GM23338 (cell line): ENCODE measurements around the gene CD38. TPM values are rescaled to one million over a fixed set of nuclear protein-coding genes. Genes with fewer than 3 reads are reported as not detected.

Source experiments
- ATAC-seq: fragments of 200-7000 bp; cut with Tn5 transposase; 3 replicates; pipeline ENCODE4 v1.9.1; 2020
- DNase-seq: peaks from one replicate; pipeline ENCODE4 v3.0.0-alpha.2; 2015; ENCODE audit warnings: low spot score
- H2AFZ ChIP-seq: fragments of 200-600 bp; sonication (generic); 2 replicates; pipeline ENCODE4 v1.8.0; 2016; ENCODE audit warnings: antibody characterized with exemption, mild to moderate bottlenecking, moderate library complexity
- H3F3A ChIP-seq: fragments of 200-600 bp; sonication (generic); replicated peaks from 2 replicates; pipeline ENCODE4 v1.8.0; 2017; ENCODE audit warnings: antibody characterized with exemption, mixed run types, low read depth
- H3K27ac ChIP-seq: fragments of 200-600 bp; sonication (generic); 2 replicates; pipeline ENCODE4 v1.6.1; 2016; ENCODE audit warnings: low read depth
- H3K27me3 ChIP-seq: fragments of 200-600 bp; sonication (generic); 2 replicates; pipeline ENCODE4 v1.8.0; 2016; ENCODE audit warnings: mild to moderate bottlenecking, mixed run types, moderate library complexity; ENCODE audit not compliant: insufficient read depth
- H3K36me3 ChIP-seq: fragments of 200-600 bp; sonication (generic); 2 replicates; pipeline ENCODE4 v1.8.0; 2016; ENCODE audit warnings: mild to moderate bottlenecking; ENCODE audit not compliant: insufficient read depth
- H3K4me1 ChIP-seq: fragments of 200-600 bp; sonication (generic); 2 replicates; pipeline ENCODE4 v1.8.0; 2016; ENCODE audit warnings: mild to moderate bottlenecking, moderate library complexity; ENCODE audit not compliant: insufficient read depth
- H3K4me2 ChIP-seq: fragments of 200-600 bp; sonication (generic); 2 replicates; pipeline ENCODE4 v1.7.1; 2017; ENCODE audit warnings: mixed run types
- H3K4me3 ChIP-seq: fragments of 200-600 bp; sonication (generic); 2 replicates; pipeline ENCODE4 v1.6.1; 2016; ENCODE audit warnings: mixed run types
- H3K79me2 ChIP-seq: fragments of 200-600 bp; sonication (generic); replicated peaks from 2 replicates; pipeline ENCODE4 v1.8.0; 2017; ENCODE audit warnings: mild to moderate bottlenecking; ENCODE audit not compliant: insufficient read depth
- H3K9me2 ChIP-seq: fragments of 200-600 bp; sonication (generic); 2 replicates; pipeline ENCODE4 v1.8.0; 2017; ENCODE audit not compliant: insufficient read depth
- H4K20me1 ChIP-seq: fragments of 200-600 bp; sonication (generic); replicated peaks from 2 replicates; pipeline ENCODE4 v1.8.0; 2017; ENCODE audit warnings: mild to moderate bottlenecking; ENCODE audit not compliant: insufficient read depth
- H3K27ac Mint-ChIP-seq: 2 replicates; pipeline ENCODE4 v1.8.0; 2020; ENCODE audit warnings: inconsistent platforms, mild to moderate bottlenecking, moderate library complexity, mixed read lengths
- H3K27me3 Mint-ChIP-seq: 3 replicates; pipeline ENCODE4 v1.8.0; 2022; ENCODE audit warnings: low read depth, mild to moderate bottlenecking, moderate library complexity, mixed read lengths, inconsistent platforms; ENCODE audit not compliant: insufficient read depth, poor library complexity
- H3K36me3 Mint-ChIP-seq: 3 replicates; pipeline ENCODE4 v1.8.0; 2021; ENCODE audit warnings: low read depth, mild to moderate bottlenecking, inconsistent platforms, moderate library complexity, mixed read lengths
- H3K4me1 Mint-ChIP-seq: 3 replicates; pipeline ENCODE4 v1.8.0; 2020; ENCODE audit warnings: mild to moderate bottlenecking, inconsistent platforms, mixed read lengths
- H3K4me3 Mint-ChIP-seq: 3 replicates; pipeline ENCODE4 v1.8.0; 2021; ENCODE audit warnings: moderate library complexity, mild to moderate bottlenecking, inconsistent platforms, mixed read lengths
- H3K9me3 Mint-ChIP-seq: 3 replicates; pipeline ENCODE4 v1.8.0; 2020; ENCODE audit warnings: moderate library complexity, mild to moderate bottlenecking, inconsistent platforms, mixed read lengths
- CREB1 ChIP-seq: fragments of 250-450 bp; sonication (Bioruptor Pico); IDR thresholded peaks from 2 replicates; pipeline ENCODE4 v1.5.0; 2020; ENCODE audit warnings: low read depth, mild to moderate bottlenecking, moderate library complexity
- ETS1 ChIP-seq: IDR thresholded peaks from 2 replicates; pipeline ENCODE4 v1.6.1; 2016; ENCODE audit warnings: antibody characterized with exemption
- EZH2 ChIP-seq: fragments of 200-600 bp; sonication (generic); IDR thresholded peaks from one replicate; pipeline ENCODE4 v1.8.0; 2017; ENCODE audit warnings: antibody characterized with exemption, mild to moderate bottlenecking, low read depth; ENCODE audit not compliant: unreplicated experiment
- EZH2phosphoT487 ChIP-seq: fragments of 200-600 bp; sonication (generic); IDR thresholded peaks from one replicate; pipeline ENCODE4 v1.8.1; 2018; ENCODE audit warnings: antibody characterized with exemption; ENCODE audit not compliant: unreplicated experiment
- JUNB ChIP-seq: IDR thresholded peaks from one replicate; pipeline ENCODE4 v1.6.1; 2016; ENCODE audit warnings: antibody characterized with exemption; ENCODE audit not compliant: unreplicated experiment
- NANOG ChIP-seq: IDR thresholded peaks from 2 replicates; pipeline ENCODE4 v1.6.1; 2016; ENCODE audit warnings: antibody characterized with exemption, borderline replicate concordance
- POLR2AphosphoS5 ChIP-seq: IDR thresholded peaks from 2 replicates; pipeline ENCODE4 v1.6.1; 2016; ENCODE audit warnings: antibody characterized with exemption, low read depth
- STAT1 ChIP-seq: IDR thresholded peaks from one replicate; pipeline ENCODE4 v1.6.1; 2016; ENCODE audit warnings: antibody characterized with exemption; ENCODE audit not compliant: unreplicated experiment
- ZNF114 ChIP-seq: fragments of 250-450 bp; sonication (Bioruptor Pico); IDR thresholded peaks from 2 replicates; pipeline ENCODE4 v1.5.0; 2020; ENCODE audit warnings: mild to moderate bottlenecking, moderate library complexity
- ZNF331 ChIP-seq: fragments of 250-450 bp; sonication (Bioruptor Pico); IDR thresholded peaks from 2 replicates; pipeline ENCODE4 v1.5.0; 2020; ENCODE audit warnings: low read depth, mild to moderate bottlenecking, moderate library complexity
- polyA plus RNA-seq: library from polyadenylated mRNA; unstranded; fragments of >200 nt; fragmentation: Nextera tagmentation; extraction: Ambion mirVana; gene quantifications from 2 replicates; pipeline ENCODE4 v1.2.1, GENCODE V29; 2016
- total RNA-seq: library from RNA; depleted of rRNA; stranded (reverse); fragments of >200 nt; shearing (Covaris generic); gene quantifications from 2 replicates; pipeline ENCODE4 v1.2.3, GENCODE V29; 2014
- TF ChIP-seq, protein P1 (sequence below): fragments of 250-450 bp; sonication (Bioruptor Pico); IDR thresholded peaks from 2 replicates; pipeline ENCODE4 v1.5.0; 2020; ENCODE audit warnings: mild to moderate bottlenecking, moderate library complexity
- TF ChIP-seq, protein P2 (sequence below), 2 experiments: fragments of 200-600 bp in 1 of 2; sonication (generic) in 1 of 2; conservative IDR thresholded peaks; 2 replicates each; pipeline versions ENCODE4 v1.5.1 to v1.6.1; 2016 to 2017; ENCODE audit warnings: antibody characterized with exemption in 2 of 2, low read depth in 2 of 2, mild to moderate bottlenecking in 2 of 2, moderate library complexity in 1 of 2
- TF ChIP-seq, protein P3 (sequence below): IDR thresholded peaks from one replicate; pipeline ENCODE4 v1.6.1; 2018; ENCODE audit warnings: antibody characterized with exemption; ENCODE audit not compliant: unreplicated experiment

CD38 gene
- total and polyA plus RNA-seq, 2 experiments from 2014 or later: 0.17 to 0.24 TPM

- no peak overlapping the region for H3K27ac ChIP-seq
- Mint-ChIP-seq H3K27ac (no peak overlapping the region), H3K4me3 (no peak overlapping the region), H3K9me3 (peaks cover 3% of the 10 kb centered on the region; the same call in 1 of the 3 replicates), H3K36me3 (0 out of 3 replicates have a peak, but pooled peaks cover 2% of the 10 kb centered on the region), H3K4me1 (no peaks in the 10 kb centered on the region), H3K27me3 (peaks cover 10% of the 10 kb centered on the region)
- H3K36me3 ChIP-seq: no peaks in the 10 kb centered on the region
- DNase-seq (no peak), ATAC-seq (no peak)
- no peaks in the 10 kb centered on the region for H3K27me3 ChIP-seq
- no peaks in the 10 kb centered on the region for H4K20me1 ChIP-seq
- no peaks in the 10 kb centered on the region for H3K9me2 ChIP-seq
- no peak overlapping the region; the same call in 1 of the 2 replicates for H2AFZ ChIP-seq
- H3F3A ChIP-seq: no peaks in the 10 kb centered on the region
- H3K4me2 ChIP-seq: no peak overlapping the region
- no peaks in the 10 kb centered on the region for H3K79me2 ChIP-seq
- H3K4me3 ChIP-seq: no peak overlapping the region
- no peak for TF ChIP-seq EZH2phosphoT487
- TF ChIP-seq JUNB: no peak
- TF ChIP-seq, protein P1, sequence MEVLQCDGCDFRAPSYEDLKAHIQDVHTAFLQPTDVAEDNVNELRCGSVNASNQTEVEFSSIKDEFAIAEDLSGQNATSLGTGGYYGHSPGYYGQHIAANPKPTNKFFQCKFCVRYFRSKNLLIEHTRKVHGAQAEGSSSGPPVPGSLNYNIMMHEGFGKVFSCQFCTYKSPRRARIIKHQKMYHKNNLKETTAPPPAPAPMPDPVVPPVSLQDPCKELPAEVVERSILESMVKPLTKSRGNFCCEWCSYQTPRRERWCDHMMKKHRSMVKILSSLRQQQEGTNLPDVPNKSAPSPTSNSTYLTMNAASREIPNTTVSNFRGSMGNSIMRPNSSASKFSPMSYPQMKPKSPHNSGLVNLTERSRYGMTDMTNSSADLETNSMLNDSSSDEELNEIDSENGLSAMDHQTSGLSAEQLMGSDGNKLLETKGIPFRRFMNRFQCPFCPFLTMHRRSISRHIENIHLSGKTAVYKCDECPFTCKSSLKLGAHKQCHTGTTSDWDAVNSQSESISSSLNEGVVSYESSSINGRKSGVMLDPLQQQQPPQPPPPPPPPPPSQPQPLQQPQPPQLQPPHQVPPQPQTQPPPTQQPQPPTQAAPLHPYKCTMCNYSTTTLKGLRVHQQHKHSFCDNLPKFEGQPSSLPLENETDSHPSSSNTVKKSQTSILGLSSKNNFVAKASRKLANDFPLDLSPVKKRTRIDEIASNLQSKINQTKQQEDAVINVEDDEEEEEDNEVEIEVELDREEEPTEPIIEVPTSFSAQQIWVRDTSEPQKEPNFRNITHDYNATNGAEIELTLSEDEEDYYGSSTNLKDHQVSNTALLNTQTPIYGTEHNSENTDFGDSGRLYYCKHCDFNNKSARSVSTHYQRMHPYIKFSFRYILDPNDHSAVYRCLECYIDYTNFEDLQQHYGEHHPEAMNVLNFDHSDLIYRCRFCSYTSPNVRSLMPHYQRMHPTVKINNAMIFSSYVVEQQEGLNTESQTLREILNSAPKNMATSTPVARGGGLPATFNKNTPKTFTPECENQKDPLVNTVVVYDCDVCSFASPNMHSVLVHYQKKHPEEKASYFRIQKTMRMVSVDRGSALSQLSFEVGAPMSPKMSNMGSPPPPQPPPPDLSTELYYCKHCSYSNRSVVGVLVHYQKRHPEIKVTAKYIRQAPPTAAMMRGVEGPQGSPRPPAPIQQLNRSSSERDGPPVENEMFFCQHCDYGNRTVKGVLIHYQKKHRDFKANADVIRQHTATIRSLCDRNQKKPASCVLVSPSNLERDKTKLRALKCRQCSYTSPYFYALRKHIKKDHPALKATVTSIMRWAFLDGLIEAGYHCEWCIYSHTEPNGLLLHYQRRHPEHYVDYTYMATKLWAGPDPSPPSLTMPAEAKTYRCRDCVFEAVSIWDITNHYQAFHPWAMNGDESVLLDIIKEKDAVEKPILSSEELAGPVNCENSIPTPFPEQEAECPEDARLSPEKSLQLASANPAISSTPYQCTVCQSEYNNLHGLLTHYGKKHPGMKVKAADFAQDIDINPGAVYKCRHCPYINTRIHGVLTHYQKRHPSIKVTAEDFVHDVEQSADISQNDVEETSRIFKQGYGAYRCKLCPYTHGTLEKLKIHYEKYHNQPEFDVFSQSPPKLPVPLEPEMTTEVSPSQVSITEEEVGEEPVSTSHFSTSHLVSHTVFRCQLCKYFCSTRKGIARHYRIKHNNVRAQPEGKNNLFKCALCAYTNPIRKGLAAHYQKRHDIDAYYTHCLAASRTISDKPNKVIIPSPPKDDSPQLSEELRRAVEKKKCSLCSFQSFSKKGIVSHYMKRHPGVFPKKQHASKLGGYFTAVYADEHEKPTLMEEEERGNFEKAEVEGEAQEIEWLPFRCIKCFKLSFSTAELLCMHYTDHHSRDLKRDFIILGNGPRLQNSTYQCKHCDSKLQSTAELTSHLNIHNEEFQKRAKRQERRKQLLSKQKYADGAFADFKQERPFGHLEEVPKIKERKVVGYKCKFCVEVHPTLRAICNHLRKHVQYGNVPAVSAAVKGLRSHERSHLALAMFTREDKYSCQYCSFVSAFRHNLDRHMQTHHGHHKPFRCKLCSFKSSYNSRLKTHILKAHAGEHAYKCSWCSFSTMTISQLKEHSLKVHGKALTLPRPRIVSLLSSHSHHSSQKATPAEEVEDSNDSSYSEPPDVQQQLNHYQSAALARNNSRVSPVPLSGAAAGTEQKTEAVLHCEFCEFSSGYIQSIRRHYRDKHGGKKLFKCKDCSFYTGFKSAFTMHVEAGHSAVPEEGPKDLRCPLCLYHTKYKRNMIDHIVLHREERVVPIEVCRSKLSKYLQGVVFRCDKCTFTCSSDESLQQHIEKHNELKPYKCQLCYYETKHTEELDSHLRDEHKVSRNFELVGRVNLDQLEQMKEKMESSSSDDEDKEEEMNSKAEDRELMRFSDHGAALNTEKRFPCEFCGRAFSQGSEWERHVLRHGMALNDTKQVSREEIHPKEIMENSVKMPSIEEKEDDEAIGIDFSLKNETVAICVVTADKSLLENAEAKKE: no peak
- TF ChIP-seq NANOG: no peak
- TF ChIP-seq STAT1: no peak
- TF ChIP-seq, protein P2, sequence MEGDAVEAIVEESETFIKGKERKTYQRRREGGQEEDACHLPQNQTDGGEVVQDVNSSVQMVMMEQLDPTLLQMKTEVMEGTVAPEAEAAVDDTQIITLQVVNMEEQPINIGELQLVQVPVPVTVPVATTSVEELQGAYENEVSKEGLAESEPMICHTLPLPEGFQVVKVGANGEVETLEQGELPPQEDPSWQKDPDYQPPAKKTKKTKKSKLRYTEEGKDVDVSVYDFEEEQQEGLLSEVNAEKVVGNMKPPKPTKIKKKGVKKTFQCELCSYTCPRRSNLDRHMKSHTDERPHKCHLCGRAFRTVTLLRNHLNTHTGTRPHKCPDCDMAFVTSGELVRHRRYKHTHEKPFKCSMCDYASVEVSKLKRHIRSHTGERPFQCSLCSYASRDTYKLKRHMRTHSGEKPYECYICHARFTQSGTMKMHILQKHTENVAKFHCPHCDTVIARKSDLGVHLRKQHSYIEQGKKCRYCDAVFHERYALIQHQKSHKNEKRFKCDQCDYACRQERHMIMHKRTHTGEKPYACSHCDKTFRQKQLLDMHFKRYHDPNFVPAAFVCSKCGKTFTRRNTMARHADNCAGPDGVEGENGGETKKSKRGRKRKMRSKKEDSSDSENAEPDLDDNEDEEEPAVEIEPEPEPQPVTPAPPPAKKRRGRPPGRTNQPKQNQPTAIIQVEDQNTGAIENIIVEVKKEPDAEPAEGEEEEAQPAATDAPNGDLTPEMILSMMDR (conservative IDR thresholded peaks at IDR 0.05; ENCODE audit: low read depth in 2 of 2): no peak
- TF ChIP-seq ZNF114: no peak
- TF ChIP-seq EZH2: no peak
- TF ChIP-seq POLR2AphosphoS5: no peak
- TF ChIP-seq ZNF331 (CRISPR knock-in tag): no peak
- TF ChIP-seq, protein P3, sequence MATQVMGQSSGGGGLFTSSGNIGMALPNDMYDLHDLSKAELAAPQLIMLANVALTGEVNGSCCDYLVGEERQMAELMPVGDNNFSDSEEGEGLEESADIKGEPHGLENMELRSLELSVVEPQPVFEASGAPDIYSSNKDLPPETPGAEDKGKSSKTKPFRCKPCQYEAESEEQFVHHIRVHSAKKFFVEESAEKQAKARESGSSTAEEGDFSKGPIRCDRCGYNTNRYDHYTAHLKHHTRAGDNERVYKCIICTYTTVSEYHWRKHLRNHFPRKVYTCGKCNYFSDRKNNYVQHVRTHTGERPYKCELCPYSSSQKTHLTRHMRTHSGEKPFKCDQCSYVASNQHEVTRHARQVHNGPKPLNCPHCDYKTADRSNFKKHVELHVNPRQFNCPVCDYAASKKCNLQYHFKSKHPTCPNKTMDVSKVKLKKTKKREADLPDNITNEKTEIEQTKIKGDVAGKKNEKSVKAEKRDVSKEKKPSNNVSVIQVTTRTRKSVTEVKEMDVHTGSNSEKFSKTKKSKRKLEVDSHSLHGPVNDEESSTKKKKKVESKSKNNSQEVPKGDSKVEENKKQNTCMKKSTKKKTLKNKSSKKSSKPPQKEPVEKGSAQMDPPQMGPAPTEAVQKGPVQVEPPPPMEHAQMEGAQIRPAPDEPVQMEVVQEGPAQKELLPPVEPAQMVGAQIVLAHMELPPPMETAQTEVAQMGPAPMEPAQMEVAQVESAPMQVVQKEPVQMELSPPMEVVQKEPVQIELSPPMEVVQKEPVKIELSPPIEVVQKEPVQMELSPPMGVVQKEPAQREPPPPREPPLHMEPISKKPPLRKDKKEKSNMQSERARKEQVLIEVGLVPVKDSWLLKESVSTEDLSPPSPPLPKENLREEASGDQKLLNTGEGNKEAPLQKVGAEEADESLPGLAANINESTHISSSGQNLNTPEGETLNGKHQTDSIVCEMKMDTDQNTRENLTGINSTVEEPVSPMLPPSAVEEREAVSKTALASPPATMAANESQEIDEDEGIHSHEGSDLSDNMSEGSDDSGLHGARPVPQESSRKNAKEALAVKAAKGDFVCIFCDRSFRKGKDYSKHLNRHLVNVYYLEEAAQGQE: no peak
- no peak for TF ChIP-seq ETS1
- TF ChIP-seq CREB1: no peak
- no peaks in the 10 kb centered on the region for H3K4me1 ChIP-seq
Observed at GRCh38 chr4:15738877-15739276, 39.3 kb upstream of the CD38 start.
